EH (cell line): ENCODE results near the gene ANKRD36.
A peak's percentile ranks its signal among the peaks of the same experiment; 100 is the strongest.
"Not testable (repeated sequence)": the region's sequence is repeated elsewhere in the genome, so short reads cannot be mapped to it uniquely, and the experiment has no call there.

Experiments
- DNase-seq: peaks from one replicate; pipeline ENCODE4 v3.0.0-alpha.2; 2015; ENCODE audit warnings: low read depth

Gene ANKRD36

DNA sequence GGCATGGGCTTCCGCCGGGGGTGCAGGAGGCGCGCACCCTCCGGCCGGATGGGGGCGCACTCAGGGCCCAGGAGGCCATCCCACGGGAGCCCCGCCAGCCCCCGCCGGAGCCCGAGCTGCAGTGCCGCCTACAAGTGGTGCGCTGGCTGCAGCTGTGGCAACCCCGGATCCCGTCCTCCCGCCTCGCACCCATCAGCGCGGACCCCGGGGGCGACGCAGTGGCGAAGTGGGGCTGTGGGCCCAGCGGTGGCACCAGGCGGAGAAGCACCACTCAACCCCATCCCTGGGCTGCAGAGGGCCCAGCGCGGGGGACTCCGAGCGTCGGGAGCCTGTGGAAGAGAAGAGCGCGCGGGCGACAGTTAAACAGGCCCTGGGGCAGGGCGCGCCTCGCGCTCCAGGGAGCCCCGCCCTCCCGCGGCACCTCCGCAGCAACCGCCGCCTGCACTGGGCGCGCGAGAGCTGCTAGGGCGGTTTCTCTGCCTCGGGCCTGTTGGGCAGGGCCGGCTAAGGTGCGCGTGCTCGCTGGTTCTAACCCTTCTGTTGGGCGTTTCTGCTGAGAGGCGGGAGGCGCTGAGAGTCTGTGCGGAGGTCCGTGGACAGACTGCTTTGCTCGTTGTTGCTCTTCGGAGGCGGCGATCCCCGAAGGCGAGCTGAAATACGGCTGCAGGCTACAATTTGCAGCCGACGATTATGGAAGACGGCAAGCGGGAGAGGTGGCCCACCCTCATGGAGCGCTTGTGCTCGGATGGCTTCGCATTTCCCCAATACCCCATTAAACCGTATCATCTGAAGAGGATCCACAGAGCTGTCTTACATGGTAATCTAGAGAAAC lies at the start of gene ANKRD36:
TSS of gene ANKRD36 (plus strand) at position 104 of the 832 bp plus-strand sequence. CDS start at position 691, 587 bp downstream.
- peak; percentile 85 for DNase-seq

DNA sequence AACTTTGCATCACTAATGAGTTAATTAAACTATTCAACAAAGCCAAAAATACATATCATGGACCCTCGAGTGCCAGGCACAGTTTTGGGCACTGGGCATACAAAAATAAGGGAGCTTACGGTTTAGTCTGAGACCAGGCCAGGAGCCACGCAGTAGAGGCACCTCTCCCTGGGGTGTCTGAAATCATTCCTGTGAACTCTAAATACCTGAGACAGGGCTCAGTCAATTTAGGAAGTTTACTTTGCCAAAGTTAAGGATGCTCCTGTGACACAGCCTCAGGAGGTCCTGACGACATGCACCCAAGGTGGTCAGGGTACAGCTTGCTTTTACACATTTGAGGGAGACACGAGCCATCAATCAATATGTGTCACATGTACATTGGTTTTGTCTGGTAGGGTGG lies 46.9 kb upstream of the ANKRD36 start:
- DNase-seq: not testable (repeated sequence)

DNA sequence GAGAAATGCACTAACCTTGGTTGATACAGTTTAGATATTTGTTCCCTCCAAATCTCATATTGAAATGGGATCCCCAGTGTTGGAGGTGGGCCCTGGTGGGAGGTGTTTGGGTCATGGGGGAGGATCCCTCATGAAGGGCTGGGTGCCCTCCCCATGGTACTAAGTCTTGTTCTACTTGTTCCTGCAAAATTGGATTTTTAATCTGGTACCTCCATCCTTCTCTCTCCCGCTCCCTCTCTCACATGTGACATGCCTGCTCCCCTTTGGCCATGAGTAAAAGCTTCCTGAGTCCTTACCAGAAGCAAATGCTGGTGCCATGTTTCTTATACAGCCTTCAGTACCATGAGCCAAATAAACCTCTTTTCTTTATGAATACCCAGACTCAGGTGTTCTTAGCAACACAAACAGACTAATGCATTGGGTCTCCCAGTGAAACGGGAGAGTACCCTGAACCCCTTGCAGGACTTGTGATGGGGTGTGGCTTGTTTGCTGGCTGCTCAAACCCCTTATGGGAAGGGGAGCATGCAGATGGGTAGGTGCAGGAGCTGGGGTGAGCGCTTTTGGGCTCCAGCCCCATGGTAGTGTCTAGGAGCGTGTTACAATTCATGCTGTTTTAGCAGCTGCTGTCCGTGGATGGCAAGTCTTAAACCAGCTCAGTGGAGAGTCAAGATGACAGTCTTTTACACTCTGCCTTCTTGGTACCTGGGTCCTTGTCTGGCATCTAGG lies 45.5 kb upstream of the ANKRD36 start:
- no peak for DNase-seq

DNA sequence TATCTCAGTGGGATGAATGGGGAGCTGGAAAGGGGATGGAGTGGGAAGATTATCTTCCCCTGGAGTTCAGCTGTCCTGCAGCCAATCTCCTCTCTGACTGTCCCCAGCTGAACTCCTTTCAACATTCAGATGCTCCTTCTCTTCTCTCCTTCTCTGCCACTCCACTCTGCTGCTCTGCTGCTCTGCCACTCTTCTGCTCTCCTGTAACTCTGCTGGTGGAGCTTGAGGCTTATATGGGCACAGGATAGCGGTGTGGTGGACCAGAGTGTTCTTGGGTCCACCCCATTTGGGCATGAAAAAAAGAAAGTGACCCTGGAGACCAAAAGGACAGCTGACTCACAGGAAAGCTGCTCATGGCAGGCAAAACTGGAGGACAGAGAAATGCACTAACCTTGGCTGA lies 44.9 kb upstream of the ANKRD36 start:
- DNase-seq: no peak

DNA sequence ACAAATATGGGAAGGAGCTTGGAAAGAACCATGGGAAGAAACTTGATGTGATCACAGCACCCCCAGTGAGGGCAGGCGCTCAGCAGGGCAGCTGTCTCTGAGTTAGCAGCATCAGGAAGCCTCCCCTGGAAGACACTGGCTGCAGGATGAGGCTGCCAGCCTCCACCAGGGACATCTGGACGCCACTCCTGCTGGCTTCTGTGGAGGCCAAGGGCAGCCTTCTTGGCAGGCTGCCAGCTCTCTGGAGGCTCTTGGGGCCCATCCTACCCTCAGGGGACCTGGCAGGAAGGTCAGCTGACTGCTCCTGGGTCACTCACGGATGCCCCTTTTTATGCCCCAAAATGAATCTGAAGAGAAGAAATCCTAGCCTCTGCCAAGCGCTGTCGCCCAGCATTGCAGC lies 44.2 kb upstream of the ANKRD36 start:
- DNase-seq: not testable (repeated sequence)

DNA sequence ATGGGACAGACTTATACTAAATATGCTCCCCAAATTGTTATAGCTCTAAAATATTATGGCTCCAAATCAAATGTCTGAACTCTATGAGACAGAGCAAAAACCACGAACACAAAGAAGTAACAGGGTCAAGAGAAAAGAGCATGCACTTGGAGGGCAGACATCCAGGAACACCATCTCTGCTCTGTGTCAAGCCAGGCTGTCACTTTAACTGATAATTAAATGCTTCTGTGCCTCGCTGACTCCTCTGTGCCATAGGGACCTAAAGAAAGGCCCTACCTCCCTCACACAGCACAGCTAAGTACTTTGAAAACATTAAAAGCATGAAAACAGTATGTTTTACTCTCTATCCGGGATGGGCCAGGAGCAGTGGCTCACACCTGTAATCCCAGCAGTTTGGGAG lies 42.0 kb upstream of the ANKRD36 start:
- DNase-seq: not testable (repeated sequence)

DNA sequence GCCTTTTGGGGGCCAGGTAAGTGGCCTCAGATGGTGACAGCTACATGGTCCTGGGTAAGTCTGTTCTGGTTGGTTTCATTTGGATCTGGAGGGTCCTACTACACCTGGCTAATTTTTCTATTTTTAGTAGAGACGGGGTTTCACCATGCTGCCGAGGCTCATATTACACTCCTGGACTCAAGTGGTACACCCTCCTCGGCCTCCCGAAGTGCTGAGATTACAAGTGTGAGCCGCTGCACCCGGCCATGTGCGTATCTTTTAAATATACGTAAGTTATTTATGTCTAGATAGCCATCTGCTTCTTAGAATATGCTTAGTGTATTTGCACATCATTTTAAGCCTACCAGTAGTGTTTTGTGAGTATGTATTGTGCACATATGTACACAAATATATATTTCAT lies 35.7 kb upstream of the ANKRD36 start:
- DNase-seq: not testable (repeated sequence)

DNA sequence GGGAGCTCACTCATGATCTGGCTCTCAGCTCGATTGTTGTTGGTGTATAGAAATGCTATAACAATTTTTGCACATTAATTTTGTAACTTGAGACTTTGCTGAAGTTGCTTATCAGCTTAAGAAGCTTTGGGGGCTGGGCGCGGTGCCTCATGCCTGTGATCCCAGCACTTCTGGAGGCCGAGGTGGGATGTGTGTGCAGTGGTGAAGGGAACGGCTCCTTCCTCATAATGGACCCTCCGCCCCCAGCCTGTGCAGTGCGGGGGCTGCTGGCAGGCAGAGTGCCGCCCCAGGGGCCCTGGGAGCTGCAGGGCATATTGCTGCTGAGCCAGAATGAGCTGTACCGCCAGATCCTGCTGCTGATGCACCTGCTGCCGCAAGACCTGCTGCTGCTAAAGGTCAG lies 32.1 kb upstream of the ANKRD36 start:
- DNase-seq: not testable (repeated sequence)

DNA sequence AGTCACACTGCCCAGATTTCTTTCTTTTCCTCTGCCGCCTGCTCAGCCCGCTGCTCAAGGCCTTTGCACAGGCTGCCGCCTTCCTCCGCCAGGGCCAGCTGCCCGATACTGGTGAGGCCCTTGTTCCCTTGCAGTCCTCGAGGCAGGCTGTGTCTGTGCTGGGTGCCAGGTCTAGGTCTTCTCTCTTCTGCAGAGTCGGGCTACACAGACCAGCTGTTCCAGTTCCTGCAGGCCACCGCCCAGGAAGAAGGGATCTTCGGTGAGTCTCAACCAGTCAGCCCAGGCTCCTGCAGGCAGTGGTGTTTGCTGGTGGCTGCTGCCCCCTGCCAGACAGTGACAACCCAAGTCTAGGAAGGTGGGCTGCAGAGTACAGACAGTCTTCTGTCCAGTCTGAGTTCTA lies 30.7 kb upstream of the ANKRD36 start:
- DNase-seq: not testable (repeated sequence)

DNA sequence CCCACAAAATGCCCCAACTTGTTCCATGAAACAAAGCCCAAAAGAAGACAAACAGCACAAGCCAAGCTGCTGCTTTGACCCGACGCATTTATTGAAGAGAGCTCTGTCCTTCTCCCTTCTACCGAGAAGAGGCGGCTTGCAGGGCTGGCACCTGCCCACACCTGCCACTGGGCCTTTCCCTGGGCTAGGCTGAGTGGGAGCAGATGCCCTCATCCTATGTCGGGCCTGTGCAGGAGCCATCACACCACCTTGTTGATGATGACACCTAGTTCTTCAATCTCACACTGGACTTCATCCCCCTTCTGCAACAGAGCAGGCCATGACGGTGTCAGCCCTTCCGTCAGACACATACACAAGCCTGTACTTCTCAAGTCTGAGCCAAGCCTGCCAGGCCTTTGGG lies 29.4 kb upstream of the ANKRD36 start:
- not testable (repeated sequence) for DNase-seq

DNA sequence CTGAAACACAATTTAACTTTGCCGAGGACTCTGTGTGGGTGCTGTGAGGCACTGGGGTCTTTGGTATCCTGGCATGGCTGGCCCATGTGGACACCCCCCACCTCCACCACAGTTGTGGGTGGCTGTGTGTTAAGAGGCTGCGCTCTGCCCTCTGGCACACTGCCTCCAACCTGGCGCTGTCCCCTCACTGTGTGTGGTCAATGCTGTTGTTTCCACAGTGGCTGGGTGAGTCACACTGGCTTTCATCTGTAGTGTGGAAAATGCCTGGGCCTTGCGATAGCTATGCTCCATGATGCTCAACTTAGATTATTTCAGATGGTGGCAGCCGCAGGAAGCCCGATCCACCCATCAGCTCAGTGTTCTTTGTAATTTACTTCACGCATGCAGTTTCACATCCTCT lies 27.9 kb upstream of the ANKRD36 start:
- not testable (repeated sequence) for DNase-seq

DNA sequence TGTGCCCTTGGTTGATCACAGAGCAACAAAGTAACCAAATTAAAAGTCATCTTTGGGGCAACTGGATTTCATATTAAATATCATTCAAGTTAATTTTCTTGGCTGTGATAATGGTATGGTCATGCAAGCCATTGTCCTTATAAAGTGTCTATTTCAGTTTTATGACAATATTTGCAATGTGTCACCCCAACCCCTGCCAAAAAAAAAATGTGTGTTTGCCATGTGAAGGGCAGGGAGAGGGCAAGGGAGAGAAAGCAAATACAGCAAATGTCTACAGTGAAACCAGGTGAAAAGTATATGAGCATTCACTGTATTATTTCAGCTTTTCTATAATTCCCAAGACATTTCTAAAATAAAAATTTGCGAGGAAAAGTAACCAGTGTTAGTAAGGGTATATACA lies 24.2 kb upstream of the ANKRD36 start:
- DNase-seq: not testable (repeated sequence)

DNA sequence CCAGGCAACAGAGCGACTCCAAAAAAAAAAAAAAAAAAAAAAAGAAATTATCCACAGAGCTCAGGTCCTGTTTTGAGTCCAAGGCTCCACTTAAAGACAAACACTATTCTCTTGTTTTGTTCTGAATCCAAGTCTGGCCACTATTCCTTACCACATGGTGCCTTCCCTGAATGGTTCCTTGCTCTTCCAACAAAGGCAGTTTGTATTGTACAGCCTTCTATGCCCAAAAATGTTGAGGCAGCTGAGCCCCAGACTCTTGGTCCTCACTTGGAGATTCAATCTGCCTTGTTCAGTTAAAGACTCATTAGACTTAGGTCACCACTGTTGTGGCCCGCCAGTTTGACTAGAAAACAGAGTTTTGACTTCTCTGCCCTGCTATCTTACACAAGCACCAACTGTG lies 20.0 kb upstream of the ANKRD36 start:
- DNase-seq: not testable (repeated sequence)

DNA sequence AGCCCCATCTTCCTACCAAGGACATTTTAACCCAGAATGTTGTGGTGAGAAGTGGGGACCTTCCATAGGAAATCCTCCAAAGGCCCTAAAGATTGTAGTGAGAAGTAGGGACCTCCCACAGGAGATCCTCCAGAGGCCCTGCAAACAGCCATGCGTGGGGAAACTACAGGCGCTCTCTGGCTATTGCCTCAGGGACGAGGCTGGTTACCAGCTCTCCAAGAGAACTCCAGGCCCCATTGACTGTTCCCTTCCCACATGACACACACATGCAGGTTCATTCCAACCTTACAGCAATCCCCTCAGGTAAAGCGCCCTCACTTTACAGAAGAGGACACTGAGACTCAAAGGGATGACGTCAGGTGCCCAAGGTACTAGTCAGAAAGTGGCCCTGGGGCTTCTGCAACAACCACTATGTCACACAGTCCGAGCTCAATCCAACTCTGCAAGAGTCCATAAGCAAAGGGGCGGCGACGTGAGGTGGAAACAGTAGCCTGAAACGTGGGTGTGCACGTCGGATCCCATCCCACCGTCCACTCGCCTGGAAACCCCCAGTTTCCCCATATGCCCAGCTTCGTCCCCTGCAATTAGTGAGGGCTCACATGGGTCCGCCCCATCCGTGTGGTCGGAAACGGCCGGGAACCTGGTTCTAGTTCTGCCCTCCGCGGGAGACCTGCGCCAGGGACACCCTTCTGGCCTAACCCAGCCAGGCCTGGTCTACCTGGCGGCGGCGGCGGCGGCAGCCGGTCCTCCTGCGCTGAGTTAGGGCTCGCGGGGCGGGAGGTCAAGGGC lies 18.8 kb upstream of the ANKRD36 start:
- not testable (repeated sequence) for DNase-seq

DNA sequence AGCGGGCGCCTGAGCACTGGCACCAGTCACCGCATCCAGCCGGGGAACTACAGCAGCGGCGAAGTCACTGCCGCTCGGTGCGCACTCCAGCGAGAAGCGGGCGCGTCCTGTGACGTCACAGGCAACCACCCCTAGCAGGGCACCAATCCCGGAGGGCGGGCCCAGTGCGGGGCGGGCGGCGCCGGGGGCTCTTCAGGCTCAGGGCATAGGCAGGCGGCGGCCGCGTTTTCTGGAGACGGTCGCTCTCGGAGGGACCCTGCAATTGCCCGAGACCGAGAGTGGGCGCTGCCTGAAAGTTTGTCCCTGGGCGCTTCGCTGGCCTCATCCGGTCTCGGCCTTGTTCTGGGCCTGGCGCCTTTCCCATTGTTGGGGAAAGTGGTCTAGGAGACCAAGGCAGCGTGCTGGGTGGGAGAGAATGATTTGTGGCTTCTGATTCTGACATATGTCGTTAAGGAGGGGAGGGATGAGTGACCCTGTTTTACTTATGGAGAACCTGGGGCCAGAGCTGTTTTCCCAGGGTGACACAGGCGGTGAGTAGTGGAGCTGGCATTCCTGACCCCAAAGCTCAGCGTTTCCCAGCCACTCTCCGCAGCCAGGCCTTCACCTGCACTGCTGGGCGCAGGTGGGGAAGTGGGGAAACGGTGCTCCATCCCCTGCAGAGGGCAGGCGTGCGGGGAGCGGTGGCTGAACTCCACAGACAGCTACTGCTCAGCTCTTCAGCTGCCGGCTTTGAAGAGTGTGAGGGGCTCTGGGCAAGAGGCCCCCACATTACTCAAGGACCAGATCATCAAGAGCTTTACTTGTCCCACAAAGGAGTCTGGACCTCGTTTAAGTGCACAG lies 18.0 kb upstream of the ANKRD36 start, which contains the start of gene FAHD2B:
TSS of gene FAHD2B (minus strand) at position 111 of the 840 bp plus-strand sequence. CDS start 3,176 bp downstream, outside the sequence.
- peak; percentile 76 for DNase-seq

DNA sequence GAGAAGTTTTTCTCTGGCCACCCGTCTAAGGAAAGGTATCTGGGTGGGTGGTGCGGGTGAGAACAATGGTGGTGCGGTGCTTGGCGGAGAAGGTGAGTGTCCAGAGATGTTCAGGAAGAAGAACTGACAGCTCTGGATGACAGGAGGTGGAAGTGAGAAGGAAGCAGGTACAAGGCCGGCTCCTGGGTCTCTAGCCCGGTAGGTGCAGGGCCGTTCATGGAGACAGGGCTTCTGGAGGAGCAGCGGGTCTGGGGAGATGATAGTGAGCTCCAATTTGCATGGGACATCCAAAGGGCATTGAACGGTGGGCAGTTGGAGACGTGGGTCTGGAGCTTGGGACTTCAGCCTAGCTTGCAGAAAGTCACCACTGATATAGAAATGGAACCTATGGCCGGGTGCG lies 17.3 kb upstream of the ANKRD36 start:
- DNase-seq: no peak

DNA sequence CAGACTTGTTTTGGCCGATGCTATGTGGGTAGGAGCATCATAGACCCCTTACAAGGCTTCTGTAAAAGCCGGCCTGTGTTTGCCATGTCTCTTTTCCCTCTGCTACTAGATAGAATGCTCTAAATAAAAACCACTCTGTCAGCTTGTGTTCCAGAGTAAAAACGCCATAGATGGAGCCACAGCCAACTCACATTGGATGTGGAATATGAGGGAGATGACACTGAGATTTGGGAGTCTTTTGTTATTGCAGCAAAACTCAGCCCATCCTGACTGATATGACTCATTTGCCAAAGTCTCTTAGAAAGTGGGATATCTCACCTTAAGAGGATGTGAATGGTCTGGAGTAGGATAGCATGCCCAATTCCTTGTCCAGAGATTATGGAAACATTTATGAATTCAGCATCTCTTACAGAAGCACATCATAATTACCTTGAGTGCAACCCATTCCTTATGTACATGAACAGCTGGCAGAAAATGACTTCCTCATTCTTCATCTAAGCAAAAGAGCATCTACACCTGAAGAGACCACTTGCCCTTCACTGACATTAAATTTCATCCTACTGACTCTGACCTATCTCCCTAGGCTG lies 14.1 kb upstream of the ANKRD36 start:
- not testable (repeated sequence) for DNase-seq

DNA sequence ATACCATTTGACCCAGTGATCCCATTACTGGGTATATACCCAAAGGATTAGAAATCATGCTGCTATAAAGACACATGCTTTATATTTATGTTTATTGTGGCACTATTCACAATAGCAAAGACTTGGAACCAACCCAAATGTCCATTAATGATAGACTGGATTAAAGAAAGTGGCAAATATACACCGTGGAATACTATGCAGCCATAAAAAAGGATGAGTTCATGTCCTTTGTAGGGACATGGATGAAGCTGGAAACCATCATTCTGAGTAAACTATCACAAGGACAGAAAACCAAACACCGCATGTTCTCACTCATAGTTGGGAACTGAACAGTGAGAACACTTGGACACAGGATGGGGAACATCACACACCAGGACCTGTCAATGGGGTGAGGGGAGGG lies 6.1 kb upstream of the ANKRD36 start:
- DNase-seq: not testable (repeated sequence)

DNA sequence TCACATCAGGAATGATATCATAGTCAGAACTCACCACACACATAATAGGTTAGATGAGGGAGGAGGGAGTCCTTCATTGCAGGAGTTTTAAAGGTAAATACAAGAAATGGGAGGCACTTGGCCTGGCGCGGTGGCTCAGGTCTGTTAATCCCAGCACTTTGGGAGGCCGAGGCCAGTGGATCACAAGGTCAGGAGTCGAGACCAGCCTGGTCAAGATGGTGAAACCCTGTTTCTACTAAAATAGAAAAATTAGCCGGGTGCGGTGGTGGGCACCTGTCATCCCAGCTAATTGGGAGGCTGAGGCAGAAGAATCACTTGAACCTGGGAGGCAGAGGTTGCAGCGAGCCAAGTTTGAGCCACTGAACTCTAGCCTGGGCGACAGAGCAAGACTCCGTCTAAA lies 1.7 kb upstream of the ANKRD36 start:
- DNase-seq: not testable (repeated sequence)

DNA sequence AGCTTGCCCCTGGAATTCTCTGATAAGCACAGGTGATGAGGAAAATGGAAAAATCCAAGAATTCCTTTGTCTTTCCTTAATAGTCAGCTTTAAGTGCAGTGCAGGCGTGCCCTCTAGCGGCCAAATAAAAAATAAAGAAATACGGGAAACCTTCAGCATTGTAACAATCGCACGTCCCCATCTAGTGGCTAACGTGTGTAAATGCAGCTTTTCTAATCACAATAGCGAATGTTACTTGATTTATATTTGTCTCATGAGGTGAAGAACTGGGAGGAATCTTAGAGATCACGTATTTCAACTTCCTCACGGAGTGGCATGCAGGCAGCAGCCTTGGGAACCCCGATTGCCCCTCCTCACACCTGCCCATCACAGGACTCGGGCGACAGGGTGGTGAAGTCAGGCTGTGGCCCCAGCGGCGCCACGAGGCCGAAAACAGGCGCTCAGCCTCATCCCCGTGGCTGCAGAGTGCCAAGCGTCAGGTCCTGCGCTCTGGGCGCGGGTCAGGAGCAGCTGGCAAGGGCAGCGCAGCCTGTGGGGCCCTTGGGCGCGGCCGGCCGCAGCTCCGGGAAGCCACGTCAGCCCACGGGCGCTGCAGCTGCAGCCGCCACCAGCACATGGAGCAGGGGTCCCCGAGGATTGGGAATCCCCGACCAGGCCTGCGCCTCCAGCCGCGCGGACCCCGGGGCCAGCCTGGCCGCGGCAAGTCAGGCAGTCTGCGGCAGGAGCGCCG lies 468 bp upstream of the ANKRD36 start:
- DNase-seq: peak; percentile 52
